Measurements from ENCODE around the gene GLYR1. TPM values are rescaled to one million over a fixed set of nuclear protein-coding genes. Genes with fewer than 3 reads are reported as not detected.

Gene GLYR1
- total RNA-seq, 1 experiment from 2014 or later, result 23.4 TPM

GRCh38 chr16:4862639-4863038, 15.6 kb upstream of the GLYR1 start:
- H3K79me2 ChIP-seq (ENCODE audit: low read length), result peaks cover 68% of the 10 kb centered on the region
- H4K20me1 ChIP-seq (ENCODE audit: insufficient read depth, low read depth, low read length), result peaks cover 22% of the 10 kb centered on the region; the same call in 1 of the 2 replicates
- no peaks in the 10 kb centered on the region for H3K9me2 ChIP-seq (replicated peaks; ENCODE audit: insufficient read depth, low read length)
- peaks cover 37% of the 10 kb centered on the region; the same call in 1 of the 2 replicates for H3K36me3 ChIP-seq (ENCODE audit: insufficient read depth, low read length)
- no peak overlapping the region for H3K4me2 ChIP-seq (ENCODE audit: low read depth, low read length, poor library complexity, severe bottlenecking)
- H3K9me3 ChIP-seq (ENCODE audit: low read length), result no peaks in the 10 kb centered on the region
- no peak for DNase-seq
- no peak overlapping the region for H2AFZ ChIP-seq (ENCODE audit: low read length)
- H3K4me1 ChIP-seq (ENCODE audit: low read length), result peaks cover 23% of the 10 kb centered on the region
- H3K4me3 ChIP-seq (ENCODE audit: low read length), result no peak overlapping the region
- no peaks in the 10 kb centered on the region for H3K27me3 ChIP-seq (ENCODE audit: low read length)
- H3K9ac ChIP-seq (ENCODE audit: low read length), result no peak overlapping the region
- H3K27ac ChIP-seq (ENCODE audit: low read length), result no peak overlapping the region

- Histone ChIP-seq H3K27ac (ENCODE audit: low read length) (no peak overlapping the region), H3K9ac (ENCODE audit: low read length) (no peak overlapping the region), H4K20me1 (ENCODE audit: insufficient read depth, low read depth, low read length) (peaks cover 18% of the 10 kb centered on the region; the same call in 1 of the 2 replicates), H3K9me2 (replicated peaks; ENCODE audit: insufficient read depth, low read length) (no peaks in the 10 kb centered on the region), H2AFZ (ENCODE audit: low read length) (no peak overlapping the region), H3K4me2 (ENCODE audit: low read depth, low read length, poor library complexity, severe bottlenecking) (no peak overlapping the region), H3K9me3 (ENCODE audit: low read length) (no peaks in the 10 kb centered on the region), H3K79me2 (ENCODE audit: low read length) (peaks cover 59% of the 10 kb centered on the region), H3K4me1 (ENCODE audit: low read length) (peaks cover 23% of the 10 kb centered on the region), H3K36me3 (ENCODE audit: insufficient read depth, low read length) (peaks cover 44% of the 10 kb centered on the region; the same call in 1 of the 2 replicates), H3K27me3 (ENCODE audit: low read length) (no peaks in the 10 kb centered on the region), H3K4me3 (ENCODE audit: low read length) (no peak overlapping the region)
- DNase-seq, result no peak
Observed at GRCh38 chr16:4860727-4861342, 13.7 kb upstream of the GLYR1 start.

GRCh38 chr16:4859900-4860255, 12.8 kb upstream of the GLYR1 start:
- Histone ChIP-seq H3K27ac (ENCODE audit: low read length) (no peak overlapping the region), H3K9ac (ENCODE audit: low read length) (no peak overlapping the region), H3K27me3 (ENCODE audit: low read length) (no peaks in the 10 kb centered on the region), H3K9me3 (ENCODE audit: low read length) (no peaks in the 10 kb centered on the region), H2AFZ (ENCODE audit: low read length) (no peak overlapping the region), H3K79me2 (ENCODE audit: low read length) (peaks cover 57% of the 10 kb centered on the region), H4K20me1 (ENCODE audit: insufficient read depth, low read depth, low read length) (peaks cover 18% of the 10 kb centered on the region; the same call in 1 of the 2 replicates), H3K9me2 (replicated peaks; ENCODE audit: insufficient read depth, low read length) (no peaks in the 10 kb centered on the region), H3K4me1 (ENCODE audit: low read length) (peaks cover 23% of the 10 kb centered on the region), H3K4me2 (ENCODE audit: low read depth, low read length, poor library complexity, severe bottlenecking) (no peak overlapping the region), H3K4me3 (ENCODE audit: low read length) (no peak overlapping the region), H3K36me3 (ENCODE audit: insufficient read depth, low read length) (peaks cover 48% of the 10 kb centered on the region; the same call in 1 of the 2 replicates)
- DNase-seq, result no peak

- Histone ChIP-seq H3K9me2 (replicated peaks; ENCODE audit: insufficient read depth, low read length) (no peaks in the 10 kb centered on the region), H4K20me1 (ENCODE audit: insufficient read depth, low read depth, low read length) (peaks cover 18% of the 10 kb centered on the region; the same call in 1 of the 2 replicates), H3K4me3 (ENCODE audit: low read length) (no peak overlapping the region), H3K9ac (ENCODE audit: low read length) (no peak overlapping the region), H3K4me1 (ENCODE audit: low read length) (peaks cover 21% of the 10 kb centered on the region), H3K79me2 (ENCODE audit: low read length) (peaks cover 53% of the 10 kb centered on the region), H3K27me3 (ENCODE audit: low read length) (no peaks in the 10 kb centered on the region), H3K27ac (ENCODE audit: low read length) (no peak overlapping the region), H3K4me2 (ENCODE audit: low read depth, low read length, poor library complexity, severe bottlenecking) (no peak overlapping the region), H2AFZ (ENCODE audit: low read length) (no peak overlapping the region), H3K9me3 (ENCODE audit: low read length) (no peaks in the 10 kb centered on the region), H3K36me3 (ENCODE audit: insufficient read depth, low read length) (peaks cover 49% of the 10 kb centered on the region; the same call in 1 of the 2 replicates)
- DNase-seq, result no peak
Observed at GRCh38 chr16:4859190-4859899, 12.3 kb upstream of the GLYR1 start.

GRCh38 chr16:4855804-4856203, 8.7 kb upstream of the GLYR1 start:
- Histone ChIP-seq H2AFZ (ENCODE audit: low read length) (no peak overlapping the region), H4K20me1 (ENCODE audit: insufficient read depth, low read depth, low read length) (peaks cover 11% of the 10 kb centered on the region; the same call in 1 of the 2 replicates), H3K9ac (ENCODE audit: low read length) (no peak overlapping the region), H3K4me2 (ENCODE audit: low read depth, low read length, poor library complexity, severe bottlenecking) (no peak overlapping the region), H3K79me2 (ENCODE audit: low read length) (peaks cover 46% of the 10 kb centered on the region), H3K36me3 (ENCODE audit: insufficient read depth, low read length) (peaks cover 29% of the 10 kb centered on the region; the same call in 1 of the 2 replicates), H3K4me1 (ENCODE audit: low read length) (no peaks in the 10 kb centered on the region), H3K9me2 (replicated peaks; ENCODE audit: insufficient read depth, low read length) (no peaks in the 10 kb centered on the region), H3K27ac (ENCODE audit: low read length) (no peak overlapping the region), H3K9me3 (ENCODE audit: low read length) (no peaks in the 10 kb centered on the region), H3K4me3 (ENCODE audit: low read length) (no peak overlapping the region), H3K27me3 (ENCODE audit: low read length) (no peaks in the 10 kb centered on the region)
- DNase-seq, result no peak

GRCh38 chr16:4855371-4855770, 8.3 kb upstream of the GLYR1 start:
- no peak for DNase-seq
- H3K9ac ChIP-seq (ENCODE audit: low read length), result no peak overlapping the region
- no peak overlapping the region for H2AFZ ChIP-seq (ENCODE audit: low read length)
- peaks cover 12% of the 10 kb centered on the region; the same call in 1 of the 2 replicates for H4K20me1 ChIP-seq (ENCODE audit: insufficient read depth, low read depth, low read length)
- no peaks in the 10 kb centered on the region for H3K9me2 ChIP-seq (replicated peaks; ENCODE audit: insufficient read depth, low read length)
- H3K36me3 ChIP-seq (ENCODE audit: insufficient read depth, low read length), result peaks cover 28% of the 10 kb centered on the region; the same call in 1 of the 2 replicates
- no peaks in the 10 kb centered on the region for H3K9me3 ChIP-seq (ENCODE audit: low read length)
- H3K4me1 ChIP-seq (ENCODE audit: low read length), result peaks cover 2% of the 10 kb centered on the region
- H3K27ac ChIP-seq (ENCODE audit: low read length), result no peak overlapping the region
- no peak overlapping the region for H3K4me2 ChIP-seq (ENCODE audit: low read depth, low read length, poor library complexity, severe bottlenecking)
- H3K4me3 ChIP-seq (ENCODE audit: low read length), result no peak overlapping the region
- H3K79me2 ChIP-seq (ENCODE audit: low read length), result peaks cover 48% of the 10 kb centered on the region
- H3K27me3 ChIP-seq (ENCODE audit: low read length), result no peaks in the 10 kb centered on the region

- H3K9me2 ChIP-seq (replicated peaks; ENCODE audit: insufficient read depth, low read length), result no peaks in the 10 kb centered on the region
- H4K20me1 ChIP-seq (ENCODE audit: insufficient read depth, low read depth, low read length), result peaks cover 25% of the 10 kb centered on the region; the same call in 1 of the 2 replicates
- peaks cover 15% of the 10 kb centered on the region; the same call in 1 of the 2 replicates for H3K36me3 ChIP-seq (ENCODE audit: insufficient read depth, low read length)
- no peak overlapping the region for H2AFZ ChIP-seq (ENCODE audit: low read length)
- H3K4me3 ChIP-seq (ENCODE audit: low read length), result no peak overlapping the region
- no peak for DNase-seq
- H3K27me3 ChIP-seq (ENCODE audit: low read length), result no peaks in the 10 kb centered on the region
- H3K27ac ChIP-seq (ENCODE audit: low read length), result no peak overlapping the region
- no peak overlapping the region for H3K9ac ChIP-seq (ENCODE audit: low read length)
- H3K4me1 ChIP-seq (ENCODE audit: low read length), result peaks cover 23% of the 10 kb centered on the region
- H3K4me2 ChIP-seq (ENCODE audit: low read depth, low read length, poor library complexity, severe bottlenecking), result no peak overlapping the region
- H3K79me2 ChIP-seq (ENCODE audit: low read length), result peaks cover 76% of the 10 kb centered on the region
- no peaks in the 10 kb centered on the region for H3K9me3 ChIP-seq (ENCODE audit: low read length)
Observed at GRCh38 chr16:4852221-4852872, 5.3 kb upstream of the GLYR1 start.

GRCh38 chr16:4850211-4850610, 3.1 kb upstream of the GLYR1 start:
- Histone ChIP-seq H3K9ac (ENCODE audit: low read length) (peak overlapping the region; percentile 50), H3K9me3 (ENCODE audit: low read length) (no peaks in the 10 kb centered on the region), H3K4me2 (ENCODE audit: low read depth, low read length, poor library complexity, severe bottlenecking) (peak overlapping the region; percentile 75), H3K79me2 (ENCODE audit: low read length) (peaks cover 84% of the 10 kb centered on the region), H3K4me3 (ENCODE audit: low read length) (peak overlapping the region; percentile 82; the same call in 1 of the 2 replicates), H3K27me3 (ENCODE audit: low read length) (no peaks in the 10 kb centered on the region), H3K9me2 (replicated peaks; ENCODE audit: insufficient read depth, low read length) (no peaks in the 10 kb centered on the region), H4K20me1 (ENCODE audit: insufficient read depth, low read depth, low read length) (peaks cover 37% of the 10 kb centered on the region), H3K27ac (ENCODE audit: low read length) (0 out of 2 replicates have a peak overlapping the region, but pooled peaks have one; percentile 8), H3K36me3 (ENCODE audit: insufficient read depth, low read length) (peaks cover 10% of the 10 kb centered on the region; the same call in 1 of the 2 replicates), H3K4me1 (ENCODE audit: low read length) (peaks cover 33% of the 10 kb centered on the region), H2AFZ (ENCODE audit: low read length) (no peak overlapping the region)
- no peak for DNase-seq
